HK-2 (cell line): ENCODE measurements around the gene KDM3A.
A peak's percentile ranks its signal among the peaks of the same experiment; 100 is the strongest.

Source experiments
- DNase-seq: peaks from one replicate; pipeline ENCODE4 v3.0.0-alpha.2; 2018; ENCODE audit not compliant: unreplicated experiment

KDM3A gene, protein sequence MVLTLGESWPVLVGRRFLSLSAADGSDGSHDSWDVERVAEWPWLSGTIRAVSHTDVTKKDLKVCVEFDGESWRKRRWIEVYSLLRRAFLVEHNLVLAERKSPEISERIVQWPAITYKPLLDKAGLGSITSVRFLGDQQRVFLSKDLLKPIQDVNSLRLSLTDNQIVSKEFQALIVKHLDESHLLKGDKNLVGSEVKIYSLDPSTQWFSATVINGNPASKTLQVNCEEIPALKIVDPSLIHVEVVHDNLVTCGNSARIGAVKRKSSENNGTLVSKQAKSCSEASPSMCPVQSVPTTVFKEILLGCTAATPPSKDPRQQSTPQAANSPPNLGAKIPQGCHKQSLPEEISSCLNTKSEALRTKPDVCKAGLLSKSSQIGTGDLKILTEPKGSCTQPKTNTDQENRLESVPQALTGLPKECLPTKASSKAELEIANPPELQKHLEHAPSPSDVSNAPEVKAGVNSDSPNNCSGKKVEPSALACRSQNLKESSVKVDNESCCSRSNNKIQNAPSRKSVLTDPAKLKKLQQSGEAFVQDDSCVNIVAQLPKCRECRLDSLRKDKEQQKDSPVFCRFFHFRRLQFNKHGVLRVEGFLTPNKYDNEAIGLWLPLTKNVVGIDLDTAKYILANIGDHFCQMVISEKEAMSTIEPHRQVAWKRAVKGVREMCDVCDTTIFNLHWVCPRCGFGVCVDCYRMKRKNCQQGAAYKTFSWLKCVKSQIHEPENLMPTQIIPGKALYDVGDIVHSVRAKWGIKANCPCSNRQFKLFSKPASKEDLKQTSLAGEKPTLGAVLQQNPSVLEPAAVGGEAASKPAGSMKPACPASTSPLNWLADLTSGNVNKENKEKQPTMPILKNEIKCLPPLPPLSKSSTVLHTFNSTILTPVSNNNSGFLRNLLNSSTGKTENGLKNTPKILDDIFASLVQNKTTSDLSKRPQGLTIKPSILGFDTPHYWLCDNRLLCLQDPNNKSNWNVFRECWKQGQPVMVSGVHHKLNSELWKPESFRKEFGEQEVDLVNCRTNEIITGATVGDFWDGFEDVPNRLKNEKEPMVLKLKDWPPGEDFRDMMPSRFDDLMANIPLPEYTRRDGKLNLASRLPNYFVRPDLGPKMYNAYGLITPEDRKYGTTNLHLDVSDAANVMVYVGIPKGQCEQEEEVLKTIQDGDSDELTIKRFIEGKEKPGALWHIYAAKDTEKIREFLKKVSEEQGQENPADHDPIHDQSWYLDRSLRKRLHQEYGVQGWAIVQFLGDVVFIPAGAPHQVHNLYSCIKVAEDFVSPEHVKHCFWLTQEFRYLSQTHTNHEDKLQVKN (N-terminal part only)

DNA sequence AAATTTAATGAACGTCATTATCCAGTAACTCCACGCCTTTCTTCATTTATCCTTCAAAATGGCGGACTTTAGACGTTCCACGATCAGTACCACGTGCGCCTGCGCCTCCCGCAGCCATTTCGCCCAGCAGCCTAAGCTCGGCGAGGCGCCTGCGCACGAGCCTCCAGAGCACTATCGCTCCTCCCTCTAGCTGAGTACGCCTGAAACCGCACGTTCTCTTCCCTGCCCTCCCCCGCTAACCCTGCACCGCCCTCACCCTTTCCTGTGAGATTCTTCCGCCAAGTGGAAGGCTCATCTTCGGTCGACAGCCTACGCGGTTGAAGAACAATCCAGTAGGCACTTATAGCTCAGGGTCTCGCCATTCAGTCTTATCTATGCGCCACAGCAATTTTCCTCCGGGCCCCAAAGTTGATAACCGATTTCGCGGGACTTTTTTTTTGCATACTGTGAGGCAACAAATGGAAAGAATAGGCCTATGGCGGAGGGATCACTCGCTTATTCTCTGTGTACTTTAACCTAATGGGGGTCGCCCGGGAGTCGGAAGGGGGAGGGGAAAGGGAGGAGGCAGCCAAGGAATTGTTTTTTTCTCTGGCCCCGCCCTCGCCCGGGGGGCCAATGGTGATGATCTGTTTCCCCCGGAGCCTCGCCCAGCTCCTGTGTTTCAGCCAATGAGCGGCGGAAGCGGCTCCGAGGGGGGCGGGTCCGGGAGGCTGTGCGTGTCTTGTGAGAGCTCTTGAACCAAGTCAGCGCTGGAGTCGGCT is at the start of gene KDM3A:
Gene KDM3A, plus strand, starts transcription at position 741 of the 761 bp plus-strand sequence. CDS start 677 bp downstream, outside the sequence.
- peak; percentile 100 for DNase-seq

DNA sequence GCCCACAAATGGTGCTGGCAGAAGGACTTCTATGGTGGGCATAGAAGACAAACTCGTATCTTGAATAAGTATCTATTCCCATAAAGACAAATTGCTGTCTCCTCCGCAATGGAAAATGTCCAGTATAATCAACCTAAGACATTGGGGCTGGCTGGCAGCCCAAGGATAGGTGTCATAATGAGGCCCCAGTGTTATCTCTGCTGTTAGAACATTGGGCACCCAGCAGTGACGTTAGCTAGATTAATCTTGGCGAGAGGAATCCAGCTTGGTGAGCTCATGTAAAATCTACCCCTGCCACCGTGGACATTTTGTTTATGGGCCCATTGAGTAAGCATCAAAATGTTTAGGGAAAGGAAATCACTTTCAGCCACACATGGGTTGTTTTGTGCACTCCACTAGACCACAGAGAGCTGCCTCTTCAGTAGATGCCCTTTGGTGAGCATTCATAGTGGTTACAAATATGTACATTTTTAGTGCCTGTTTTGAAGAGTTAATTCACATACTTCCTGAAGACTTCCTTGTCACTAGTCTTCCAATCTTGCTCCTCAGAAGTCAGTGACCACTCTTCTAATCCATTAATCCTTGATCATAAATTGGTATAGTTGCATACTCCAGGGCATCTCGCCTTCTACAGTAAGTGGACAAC is 48.2 kb upstream of the KDM3A start:
- no peak for DNase-seq

DNA sequence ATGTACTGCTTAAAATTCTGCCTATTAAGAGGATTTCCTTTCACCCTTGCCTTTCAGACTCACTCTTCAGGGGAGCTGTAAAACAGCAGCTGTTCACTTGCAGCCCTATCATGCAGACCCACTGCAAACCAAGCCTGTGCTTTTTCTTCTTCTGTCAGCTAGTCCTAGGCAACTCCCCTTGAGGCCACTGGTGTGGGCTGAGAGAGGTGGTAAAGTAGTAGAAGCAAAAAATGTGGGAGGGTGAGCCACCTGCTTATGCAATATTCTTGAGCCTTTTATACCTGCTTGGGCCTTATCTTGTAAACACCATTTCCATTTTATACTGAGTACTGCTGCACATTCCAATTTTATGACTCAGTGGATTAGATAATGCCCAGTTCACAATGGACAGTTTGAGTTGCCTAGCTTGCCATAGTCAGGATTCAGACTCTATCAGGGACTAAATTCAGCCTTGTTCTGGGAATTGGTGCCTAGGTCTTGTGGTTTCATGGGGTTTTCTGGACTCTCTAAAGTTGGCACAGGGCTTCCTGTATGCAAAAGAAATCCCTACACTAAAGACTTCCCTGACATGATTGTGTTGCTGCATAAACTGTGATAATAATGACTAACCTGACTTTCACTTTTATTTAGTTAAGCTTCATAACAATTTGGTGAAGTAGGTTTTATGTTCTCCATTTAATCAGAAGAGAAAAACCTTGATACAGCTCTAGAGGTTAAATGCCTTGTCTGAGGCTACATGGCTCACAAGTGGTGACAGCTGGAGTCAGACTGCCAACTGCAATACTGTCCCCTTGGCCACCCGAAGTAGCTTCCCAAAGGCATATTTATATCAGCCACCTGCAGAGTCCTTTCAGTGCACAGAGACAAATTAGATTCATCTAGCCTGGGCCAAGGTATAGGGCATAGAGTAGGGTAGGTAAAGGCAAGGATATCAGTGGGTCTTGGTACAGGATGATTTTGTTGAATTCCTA is 47.4 kb upstream of the KDM3A start:
- DNase-seq = no peak

DNA sequence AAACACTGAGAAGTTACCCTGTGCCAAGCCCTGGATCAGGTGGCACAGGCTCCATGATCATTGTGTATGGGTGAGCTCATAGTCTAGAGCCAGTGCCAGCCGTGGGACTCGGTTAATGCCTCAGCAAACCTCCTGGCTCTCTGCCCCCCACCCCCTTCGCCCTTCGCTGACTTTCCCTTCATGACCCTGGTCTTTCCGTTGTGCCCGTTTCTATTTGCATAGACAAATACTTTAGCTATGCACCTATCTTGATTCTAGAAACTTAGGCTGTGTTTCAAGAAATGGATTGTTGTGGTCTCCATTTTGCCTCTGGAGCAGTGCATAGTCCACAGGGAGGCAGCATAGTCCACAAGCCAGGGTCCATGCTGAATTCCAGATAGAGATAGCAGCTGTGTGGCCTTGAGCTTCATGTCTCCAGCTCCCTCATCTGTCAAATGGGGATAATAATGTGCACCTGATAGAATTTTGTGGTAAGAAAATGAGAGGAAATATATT is 44.8 kb upstream of the KDM3A start:
- no peak for DNase-seq

DNA sequence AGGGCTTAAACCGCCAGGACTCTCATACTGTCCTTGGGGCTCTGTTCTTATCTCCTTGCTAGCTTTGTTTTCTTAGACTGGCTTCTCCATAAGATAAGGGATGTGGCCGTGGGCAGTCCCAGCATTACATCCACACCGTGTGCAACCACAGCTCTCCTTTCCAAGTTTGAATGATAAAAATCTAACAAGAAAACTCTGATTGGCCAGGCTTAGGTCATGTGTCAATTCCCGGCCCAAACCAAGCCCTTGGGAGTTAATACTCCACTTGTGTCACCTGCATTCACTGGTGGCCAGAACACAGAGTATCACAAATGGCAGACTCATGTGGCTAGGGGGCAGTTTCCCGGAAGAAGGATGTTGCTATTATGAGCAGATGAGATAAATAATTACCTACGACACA is 43.2 kb upstream of the KDM3A start:
- DNase-seq = no peak

DNA sequence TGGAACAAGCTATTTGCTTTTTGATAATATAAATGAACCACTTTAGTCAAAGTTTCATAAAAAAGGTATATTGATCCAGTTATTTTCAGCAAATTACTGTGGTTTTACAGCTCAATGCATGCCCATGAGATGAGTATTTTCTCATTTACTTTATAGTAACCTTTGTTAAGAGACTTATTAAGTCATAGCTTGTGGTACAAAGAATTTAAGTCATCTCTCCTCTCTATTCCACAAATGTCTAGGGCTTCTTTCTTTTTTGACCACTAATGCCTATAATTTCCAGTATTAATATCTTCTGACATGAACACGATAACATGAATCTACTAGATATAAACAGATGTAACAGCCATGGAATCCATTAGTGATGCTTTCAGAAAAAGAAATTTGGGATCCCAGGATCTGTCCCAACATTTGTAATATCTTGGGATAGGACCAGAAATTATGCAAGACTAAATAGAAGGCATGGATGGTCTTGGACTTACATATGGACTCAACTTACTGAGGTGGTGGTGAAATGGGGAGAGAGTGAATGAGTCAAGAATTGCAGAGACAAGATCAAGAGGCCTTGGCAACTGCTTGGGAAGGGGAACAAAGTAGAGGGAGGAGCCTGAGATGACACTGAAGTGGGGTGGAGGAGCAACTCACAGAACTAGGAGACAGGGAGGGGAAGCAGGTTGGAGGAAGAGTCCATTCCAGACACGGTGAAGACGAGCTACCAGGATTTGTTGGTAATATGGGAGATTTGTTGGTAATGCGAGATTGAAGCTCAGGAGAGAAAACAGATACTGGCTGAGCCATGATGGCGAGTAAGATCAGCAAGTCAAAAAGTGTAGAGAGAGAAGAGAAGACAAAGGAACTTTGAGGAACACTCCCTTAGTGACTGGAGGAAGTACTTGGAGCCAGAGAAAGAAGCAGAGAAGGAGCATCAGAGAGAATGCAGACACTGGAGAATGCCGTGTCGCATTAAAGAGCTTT is 42.4 kb upstream of the KDM3A start:
- no peak for DNase-seq

DNA sequence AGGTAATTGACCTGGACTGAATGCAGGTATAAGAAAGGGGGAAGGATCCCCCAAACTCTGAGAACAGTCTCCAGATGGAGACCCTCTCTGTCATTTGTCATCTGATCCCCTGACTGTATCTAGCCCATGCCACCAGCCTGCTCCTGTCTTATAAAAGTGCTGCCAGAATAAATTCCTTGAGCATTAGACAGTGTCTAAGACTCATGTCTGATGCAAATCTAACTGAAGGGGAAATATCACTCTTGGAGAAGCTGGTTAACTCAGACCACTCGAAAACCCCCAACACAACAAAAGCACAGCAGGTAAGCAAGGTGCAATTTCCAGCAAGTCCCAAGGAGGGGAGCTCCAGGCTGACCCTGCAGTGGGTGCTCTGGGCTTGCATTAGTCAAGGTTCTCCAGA is 40.9 kb upstream of the KDM3A start:
- DNase-seq = no peak

DNA sequence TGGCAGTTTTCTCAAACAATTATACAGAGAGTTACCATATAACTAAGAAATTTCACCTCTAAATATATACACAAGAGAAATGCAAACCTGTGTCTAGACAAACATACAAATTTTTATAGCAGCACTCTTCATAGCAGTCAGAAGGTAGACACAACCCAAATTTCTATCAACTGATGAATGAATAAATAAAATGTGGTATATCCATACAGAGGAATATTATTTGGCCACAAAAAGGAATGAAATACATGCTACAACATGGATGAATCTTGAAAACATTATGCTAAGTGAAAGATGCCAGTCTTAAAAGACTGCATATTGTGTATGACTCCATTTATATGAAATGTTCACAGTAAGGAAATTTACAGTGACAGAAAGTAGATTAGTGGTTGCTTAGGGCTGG is 30.6 kb upstream of the KDM3A start:
- DNase-seq = no peak

DNA sequence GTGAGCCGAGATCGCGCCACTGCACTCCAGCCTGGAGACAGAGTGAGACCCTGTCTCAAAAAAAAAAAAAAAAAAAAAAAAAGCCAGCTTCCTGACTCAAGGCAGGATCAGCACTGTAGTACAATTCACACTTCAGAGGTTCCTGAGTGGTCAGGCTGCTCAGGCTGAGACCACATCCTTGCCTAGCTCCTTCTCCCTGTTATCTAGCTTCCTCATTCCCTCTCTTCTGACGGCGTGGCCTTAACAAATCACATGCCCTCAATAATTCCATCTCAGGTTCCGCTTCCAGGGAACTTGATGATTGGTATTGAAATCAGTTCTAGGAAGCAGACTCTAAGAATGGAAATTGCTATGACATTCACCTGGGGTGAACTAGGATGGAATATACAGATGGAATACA is 29.8 kb upstream of the KDM3A start:
- DNase-seq = no peak

DNA sequence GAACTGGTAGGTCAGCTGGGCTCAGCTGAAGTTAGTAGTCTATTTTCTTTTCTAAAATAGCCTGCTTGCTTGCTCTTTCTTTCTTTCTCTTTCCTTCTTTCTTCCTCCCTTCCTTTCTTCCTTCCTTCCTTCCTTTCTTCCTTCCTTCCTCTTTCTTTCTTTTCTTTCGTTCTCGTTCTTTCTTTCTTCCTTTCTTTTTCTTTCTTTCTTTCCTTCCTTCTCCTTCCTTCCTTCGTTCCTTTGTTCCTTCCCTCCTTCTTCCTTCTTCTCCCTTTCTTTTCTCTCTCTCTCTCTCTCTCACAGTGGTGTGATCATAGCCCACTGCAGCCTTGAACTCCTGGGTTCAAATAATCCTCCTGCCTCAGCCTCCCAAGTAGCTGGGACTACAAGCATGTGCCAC is 29.2 kb upstream of the KDM3A start:
- DNase-seq = no peak

DNA sequence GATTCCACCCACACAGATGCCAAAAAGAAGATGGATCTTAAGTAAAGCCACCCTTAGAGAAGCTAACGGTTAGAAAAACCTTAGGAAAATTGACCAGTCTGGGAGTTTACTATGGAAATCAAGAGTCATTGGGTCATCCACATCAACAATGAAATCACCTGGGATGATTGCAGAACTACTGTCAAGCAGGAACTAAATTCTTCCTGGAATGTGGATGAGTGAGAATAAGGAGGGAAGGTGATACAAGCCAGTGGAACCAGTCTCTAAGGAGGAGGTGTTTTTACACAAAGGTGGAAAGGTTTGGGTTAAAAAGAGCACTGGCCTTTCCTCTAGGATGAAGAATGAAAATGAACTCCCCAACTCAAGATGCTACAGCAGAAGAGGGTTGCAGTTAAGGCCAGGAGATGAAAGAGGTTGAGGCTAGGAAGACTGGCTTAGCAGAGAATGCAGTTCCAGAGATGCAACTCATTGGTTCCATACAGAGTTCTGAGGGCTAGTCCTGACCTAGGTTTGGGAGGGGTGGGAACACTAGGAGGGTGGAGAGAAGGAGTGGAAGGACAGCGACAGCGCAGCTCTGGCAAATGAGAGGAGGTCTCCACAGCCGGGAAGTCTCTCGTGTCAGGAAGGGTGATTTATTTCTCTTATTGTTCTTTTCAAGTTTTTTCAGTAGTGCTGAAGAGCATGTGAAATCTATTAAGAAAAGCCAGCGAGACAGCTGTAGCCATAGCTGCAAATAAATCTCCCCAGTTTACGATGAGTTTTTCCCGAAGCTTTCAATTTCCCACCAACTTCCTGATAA is 27.7 kb upstream of the KDM3A start:
- DNase-seq = no peak

DNA sequence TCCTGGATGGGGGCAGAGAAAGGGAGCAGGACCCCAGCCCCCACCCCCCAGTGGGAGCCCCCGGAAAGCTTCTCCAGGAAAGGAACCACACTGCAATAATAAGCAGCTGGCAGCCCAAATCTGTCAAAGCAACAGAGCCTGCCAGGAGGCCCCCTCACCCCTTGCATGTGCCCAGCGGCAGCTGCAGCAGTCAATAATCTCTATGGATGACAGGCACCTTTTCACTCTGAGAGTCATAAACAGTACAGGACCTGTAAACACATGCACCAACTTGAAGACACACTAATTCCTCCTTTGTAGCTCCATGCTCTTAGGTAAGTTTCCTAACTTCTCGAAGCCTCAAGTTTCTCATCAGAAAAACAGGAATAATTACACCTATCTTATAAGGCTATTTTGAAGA is 26.2 kb upstream of the KDM3A start:
- DNase-seq = no peak

DNA sequence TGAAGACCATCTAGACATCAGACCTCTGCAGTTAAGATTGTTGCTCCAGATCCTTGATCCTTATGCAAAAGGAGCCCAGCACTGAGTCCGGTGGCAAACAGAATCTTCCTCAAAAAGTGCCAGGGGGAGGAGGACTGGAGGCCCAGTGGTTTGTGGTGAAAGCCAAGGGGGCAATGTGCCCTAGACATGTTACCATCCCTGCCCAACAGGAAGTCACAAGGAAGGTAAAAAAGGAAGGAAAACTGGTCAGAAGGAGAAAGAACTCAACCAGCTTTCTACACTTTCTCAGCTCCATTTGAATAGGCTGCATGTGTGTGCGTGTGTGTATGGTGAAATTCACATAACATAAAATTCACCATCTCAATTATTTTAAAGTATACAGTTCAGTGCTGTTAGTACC is 25.0 kb upstream of the KDM3A start:
- no peak for DNase-seq

DNA sequence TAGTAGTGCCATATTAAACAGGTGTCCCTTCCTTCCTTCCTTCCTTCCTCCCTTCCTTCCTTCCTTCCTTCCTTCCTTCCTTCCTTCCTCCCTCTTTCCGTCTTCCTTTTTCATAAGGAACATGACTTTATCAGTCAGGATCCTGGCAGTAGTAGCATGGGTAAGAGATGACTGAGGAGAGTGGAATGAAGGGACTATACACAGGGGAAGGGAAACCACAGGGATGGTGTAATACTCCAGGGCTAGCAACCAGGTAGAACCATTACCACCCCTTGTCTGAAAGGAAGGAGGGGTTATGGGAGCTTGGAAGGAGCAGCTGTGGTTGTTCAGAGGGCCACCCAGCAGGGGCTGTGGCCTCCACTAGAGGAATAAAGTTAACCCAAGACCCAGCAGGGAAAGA is 23.2 kb upstream of the KDM3A start:
- DNase-seq = no peak

DNA sequence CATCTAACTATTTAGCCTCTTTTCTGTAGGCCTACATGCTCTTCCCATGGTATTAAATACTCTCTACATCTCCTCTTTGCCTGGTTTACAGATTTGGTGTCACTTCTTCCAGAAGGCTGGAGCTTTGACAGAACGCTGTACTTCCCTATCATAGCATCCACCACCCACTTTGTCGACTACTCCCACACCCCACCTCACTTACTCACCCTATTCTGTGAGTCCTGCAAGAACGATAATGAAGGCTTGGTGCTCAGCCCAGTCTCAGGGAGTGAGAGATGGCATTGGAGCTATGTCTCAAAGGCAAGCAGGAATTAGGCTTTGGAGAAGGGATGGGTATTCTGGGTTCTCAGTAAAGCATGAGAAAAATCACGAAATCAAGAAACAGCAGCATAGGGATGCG is 20.3 kb upstream of the KDM3A start:
- DNase-seq = no peak

DNA sequence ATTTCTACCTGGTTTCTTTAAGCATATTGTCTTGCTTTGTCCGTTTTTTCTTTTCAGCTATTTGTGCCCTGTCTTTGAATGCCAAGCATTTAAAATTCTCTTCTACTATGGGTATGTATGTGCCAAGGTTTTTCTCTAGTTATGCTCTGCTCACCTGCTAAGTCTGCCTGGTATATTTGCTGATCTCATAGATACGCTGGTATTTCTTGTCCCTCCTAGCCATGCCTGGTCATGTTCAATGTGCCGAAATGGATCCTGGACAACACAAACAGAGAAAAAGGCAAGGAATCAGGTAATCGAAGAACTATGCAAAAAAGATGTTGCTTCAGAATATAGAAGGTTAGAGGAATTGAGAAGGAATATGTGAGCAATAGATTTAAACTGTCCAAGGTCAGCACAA is 14.9 kb upstream of the KDM3A start:
- DNase-seq = no peak

DNA sequence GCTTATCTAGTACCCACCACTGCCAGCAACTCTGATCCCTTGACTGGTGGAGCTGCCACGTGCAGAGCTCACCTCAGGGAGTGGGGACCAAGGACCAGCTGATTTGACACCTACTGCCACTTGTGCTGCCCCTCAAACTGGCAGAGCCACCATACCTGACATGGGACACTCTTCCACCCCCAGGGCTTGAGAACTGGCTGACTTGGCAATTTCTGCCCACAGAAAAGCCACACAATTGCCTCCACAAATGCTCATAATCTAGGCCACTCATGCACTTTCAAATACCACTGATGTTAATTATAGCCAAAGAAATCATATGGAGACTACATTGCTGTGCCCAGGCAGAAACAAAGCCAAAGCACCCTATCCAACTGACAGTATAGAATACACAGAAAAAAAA is 11.8 kb upstream of the KDM3A start:
- no peak for DNase-seq
